Kidney (tissue), 14 donors: Measurements from ENCODE around the gene FEM1B. TPM values are rescaled to one million over a fixed set of nuclear protein-coding genes. Genes with fewer than 3 reads are reported as not detected.

Experiments
- DNase-seq, 5 donors: peaks; one replicate each; pipeline ENCODE4 v3.0.0-alpha.2; 2013 to 2020
- FAIRE-seq: peaks from 2 replicates; lab custom pipeline; 2012; peaks lifted over from hg19 to GRCh38; lab: Jason Lieb, UNC
- H3K27ac ChIP-seq, 2 donors: one replicate each; pipeline ENCODE4 v1.7.0; 2013; ENCODE audit warnings: low read depth in 2 of 2, low read length in 2 of 2, inconsistent platforms in 1 of 2
- H3K27me3 ChIP-seq: one replicate; pipeline ENCODE4 v1.7.1; 2013; ENCODE audit warnings: low read length, inconsistent platforms; ENCODE audit not compliant: control insufficient read depth, insufficient read depth
- H3K36me3 ChIP-seq, 3 donors: one replicate each; pipeline versions ENCODE4 v1.7.0 to v1.7.1; 2013; ENCODE audit warnings: low read length in 3 of 3, control low read depth in 1 of 3, inconsistent platforms in 1 of 3; ENCODE audit not compliant: insufficient read depth in 3 of 3, control insufficient read depth in 2 of 3
- H3K4me1 ChIP-seq, 3 donors: one replicate each; pipeline versions ENCODE4 v1.7.0 to v1.7.1; 2013; ENCODE audit warnings: low read length in 3 of 3, inconsistent platforms in 1 of 3, low read depth in 1 of 3; ENCODE audit not compliant: control insufficient read depth in 2 of 3, insufficient read depth in 2 of 3
- H3K4me3 ChIP-seq, 3 donors: one replicate each; pipeline versions ENCODE4 v1.7.0 to v1.8.1; 2013; ENCODE audit warnings: low read length in 3 of 3, control low read depth in 1 of 3, inconsistent platforms in 1 of 3
- H3K9ac ChIP-seq, 3 donors: one replicate each; pipeline versions ENCODE4 v1.7.0 to v1.7.1; 2013; ENCODE audit warnings: low read length in 3 of 3, control low read depth in 1 of 3, inconsistent platforms in 1 of 3
- H3K9me3 ChIP-seq, 3 donors: one replicate each; pipeline versions ENCODE4 v1.7.0 to v1.7.1; 2013; ENCODE audit warnings: low read length in 3 of 3, control low read depth in 1 of 3, inconsistent platforms in 1 of 3; ENCODE audit not compliant: control insufficient read depth in 2 of 3, insufficient read depth in 1 of 3
- intact Hi-C: fragments of 100-400 bp; cut with DNase I; formaldehyde crosslinking; loops from one replicate; pipeline ENCODE4 v1.11.1; 2022
- polyA plus RNA-seq: library from polyadenylated mRNA; stranded (reverse); fragments of 350-450 nt; fragmentation: Illumina TruSeq; extraction: RNeasy Lipid Tissue Mini Kit (QIAGEN cat#74804); gene quantifications from one replicate; pipeline ENCODE4 v1.2.3, GENCODE V29; 2014; ENCODE audit warnings: low read depth, low replicate concordance; ENCODE audit not compliant: insufficient read depth
- total RNA-seq: library from RNA; stranded (reverse); fragmentation: NEBNext Ultra II Directional; extraction: Animal tissue kit (Norgen Biotek cat#: 25700); gene quantifications from one replicate; pipeline ENCODE4 v1.2.1, GENCODE V29; 2021
- TF ChIP-seq, protein P1 (sequence below): IDR thresholded peaks from 3 replicates; pipeline ENCODE4 v1.5.1; 2012; ENCODE audit warnings: mild to moderate bottlenecking, moderate library complexity, borderline replicate concordance; ENCODE audit not compliant: insufficient read depth; ENCODE audit errors: extremely low read depth
- donor health status: control.
- donor health status: control.
- donor health status: control.
- donor health status: control.
- donor health status: control.
- donor health status: DM: yes; HTN: yes; CAD: no.
- donor health status: Normal renal cell carcinoma (clear cell type).

Gene FEM1B
- total and polyA plus RNA-seq, 2 donors from 2014 or later, result 9.8 to 47.6 TPM

DNA sequence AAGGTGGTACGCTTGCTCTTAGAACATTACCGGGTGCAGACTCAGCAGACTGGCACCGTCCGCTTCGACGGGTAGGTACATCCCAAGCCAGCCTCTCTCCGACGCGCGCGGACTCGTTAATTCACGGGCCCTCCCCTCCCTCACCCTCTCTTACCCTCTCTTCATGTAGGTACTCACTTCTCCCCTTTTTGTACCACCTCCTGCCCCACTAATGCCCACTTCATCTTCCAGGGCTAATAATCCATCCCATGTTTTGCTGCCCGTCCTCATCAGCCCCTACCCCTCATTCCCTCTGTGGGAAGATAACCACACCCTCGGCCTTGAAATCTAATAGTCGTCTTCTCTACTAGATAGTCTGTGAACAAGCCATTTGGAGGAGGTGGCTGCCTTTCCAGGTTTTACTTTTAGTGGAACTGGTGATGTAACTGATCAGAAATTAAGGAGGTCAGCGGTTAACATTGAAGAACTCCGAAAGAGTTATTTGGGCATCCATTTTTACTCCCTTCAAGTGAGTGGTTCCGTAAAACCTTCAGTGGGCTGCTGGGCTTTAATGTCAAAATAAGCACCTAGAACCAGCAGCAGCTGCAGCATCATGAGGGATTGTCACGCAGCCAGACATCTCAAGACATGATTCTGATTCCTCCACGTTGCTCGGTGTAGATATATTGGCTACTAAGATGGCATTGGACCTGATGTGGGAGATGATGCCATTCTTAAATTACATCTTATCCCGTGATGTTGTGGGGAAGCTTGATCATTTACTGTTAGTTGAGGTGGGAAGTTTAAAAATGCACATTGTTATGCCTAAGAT is 1.3 kb downstream of the FEM1B start:
- no peak for FAIRE-seq

DNA sequence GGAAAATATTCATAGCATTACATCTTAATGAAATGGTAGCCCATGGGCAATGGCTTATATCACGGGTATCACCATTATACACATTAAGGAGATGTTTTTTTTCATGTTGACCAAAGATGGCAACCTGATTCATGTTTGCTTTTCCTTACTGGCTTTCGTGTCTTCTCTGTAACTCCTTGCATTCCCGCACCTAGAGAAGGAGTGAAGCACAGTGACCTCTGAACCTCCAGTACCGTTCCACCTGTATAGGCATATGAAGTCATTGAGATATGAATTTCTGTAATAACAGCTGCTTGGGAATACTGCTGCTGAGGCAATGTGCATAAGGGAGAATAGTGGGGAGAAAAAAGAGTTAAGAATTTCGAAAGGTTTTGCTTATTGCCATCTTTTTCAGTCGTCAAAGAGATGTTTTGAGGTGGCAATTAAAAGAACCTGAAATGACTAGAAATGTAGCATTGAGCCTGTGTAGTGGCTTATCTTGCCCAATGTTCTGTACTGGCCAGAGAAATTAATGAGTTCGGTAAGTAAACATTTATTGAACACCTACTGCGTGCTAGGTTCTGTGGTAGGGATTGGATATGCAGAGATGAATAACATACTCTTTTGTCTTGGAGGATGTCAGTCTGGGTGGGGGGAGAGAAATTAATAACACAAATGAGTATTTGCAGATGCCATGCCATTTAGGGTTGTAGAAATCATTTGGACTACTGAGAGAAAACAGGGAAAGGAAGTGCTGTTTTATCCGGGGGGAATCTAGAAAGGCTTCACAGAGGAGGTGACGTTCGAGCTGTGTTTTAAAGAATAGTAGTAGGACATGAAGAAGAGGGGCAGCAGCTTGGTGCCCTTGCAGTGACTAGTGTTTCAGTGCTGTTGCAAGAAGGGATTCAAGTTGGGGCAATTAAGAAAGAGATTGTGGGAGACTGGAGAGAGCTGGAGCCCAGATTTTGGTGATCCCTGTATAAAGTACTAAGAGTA is 2.5 kb downstream of the FEM1B start:
- H3K36me3 ChIP-seq, result peaks cover 0 to 4% (median 3%) of the 10 kb centered on the region in 3 donors
- intact Hi-C loops, result no loop called here
- DNase-seq (peak in 1 of 5 donors; percentile 18), FAIRE-seq (no peak)
- H3K27me3 ChIP-seq, result no peaks in the 10 kb centered on the region
- H3K4me1 ChIP-seq, result peaks cover 7 to 20% (median 16%) of the 10 kb centered on the region in 3 donors
- TF ChIP-seq, protein P1, sequence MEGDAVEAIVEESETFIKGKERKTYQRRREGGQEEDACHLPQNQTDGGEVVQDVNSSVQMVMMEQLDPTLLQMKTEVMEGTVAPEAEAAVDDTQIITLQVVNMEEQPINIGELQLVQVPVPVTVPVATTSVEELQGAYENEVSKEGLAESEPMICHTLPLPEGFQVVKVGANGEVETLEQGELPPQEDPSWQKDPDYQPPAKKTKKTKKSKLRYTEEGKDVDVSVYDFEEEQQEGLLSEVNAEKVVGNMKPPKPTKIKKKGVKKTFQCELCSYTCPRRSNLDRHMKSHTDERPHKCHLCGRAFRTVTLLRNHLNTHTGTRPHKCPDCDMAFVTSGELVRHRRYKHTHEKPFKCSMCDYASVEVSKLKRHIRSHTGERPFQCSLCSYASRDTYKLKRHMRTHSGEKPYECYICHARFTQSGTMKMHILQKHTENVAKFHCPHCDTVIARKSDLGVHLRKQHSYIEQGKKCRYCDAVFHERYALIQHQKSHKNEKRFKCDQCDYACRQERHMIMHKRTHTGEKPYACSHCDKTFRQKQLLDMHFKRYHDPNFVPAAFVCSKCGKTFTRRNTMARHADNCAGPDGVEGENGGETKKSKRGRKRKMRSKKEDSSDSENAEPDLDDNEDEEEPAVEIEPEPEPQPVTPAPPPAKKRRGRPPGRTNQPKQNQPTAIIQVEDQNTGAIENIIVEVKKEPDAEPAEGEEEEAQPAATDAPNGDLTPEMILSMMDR, result no peak
- H3K9ac ChIP-seq, result peak overlapping the region in 2 of 3 donors; percentile 91 to 97
- no peaks in the 10 kb centered on the region for H3K9me3 ChIP-seq
- H3K27ac ChIP-seq, result no peak overlapping the region
- H3K4me3 ChIP-seq, result peak overlapping the region in 2 of 3 donors; percentile 95 to 97

More for the DNA sequence above, 1.3 kb downstream of the FEM1B start:
- Histone ChIP-seq H3K9me3 (no peaks in the 10 kb centered on the region), H3K4me3 (peak overlapping the region; percentile 95 to 97 (median 95)), H3K27me3 (no peaks in the 10 kb centered on the region), H3K27ac (peak overlapping the region; percentile 94 to 97), H3K36me3 (no peaks in the 10 kb centered on the region), H3K9ac (peak overlapping the region; percentile 89 to 97 (median 91)), H3K4me1 (peaks cover 7 to 24% (median 22%) of the 10 kb centered on the region in 3 donors)
- TF ChIP-seq, protein P1, result no peak
- peak in 3 of 5 donors; percentile 54 to 76 (median 75) for DNase-seq
- intact Hi-C loops, result no loop called here

DNA sequence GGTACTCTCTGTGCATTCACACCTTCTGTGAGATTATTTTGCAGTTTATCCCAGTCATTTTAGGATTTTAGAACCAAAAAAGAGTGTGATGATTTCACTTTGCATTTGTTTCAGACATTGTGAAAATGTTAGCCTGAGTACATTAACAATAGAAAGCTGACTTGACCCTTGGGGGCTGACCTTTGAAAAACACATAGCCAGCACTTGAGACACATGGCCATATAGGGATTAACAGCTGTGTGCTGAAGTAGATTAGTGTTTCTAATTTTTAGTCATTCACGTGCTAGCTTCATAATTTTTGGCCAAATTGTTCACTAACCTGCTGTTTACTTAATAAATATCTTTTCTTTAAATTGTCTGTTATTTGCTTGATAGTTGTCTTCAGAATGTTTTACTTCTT is 3.5 kb downstream of the FEM1B start:
- Histone ChIP-seq H3K4me3 (peak overlapping the region in 1 of 3 donors; percentile 95), H3K36me3 (peaks cover 0 to 5% (median 3%) of the 10 kb centered on the region in 3 donors), H3K4me1 (peaks cover 7 to 20% (median 16%) of the 10 kb centered on the region in 3 donors), H3K9me3 (no peaks in the 10 kb centered on the region), H3K27ac (no peak overlapping the region), H3K27me3 (no peaks in the 10 kb centered on the region), H3K9ac (peak overlapping the region in 1 of 3 donors; percentile 30)
- DNase-seq (no peak), FAIRE-seq (no peak)
- intact Hi-C loops, result no loop called here
- TF ChIP-seq, protein P1, result no peak
